GM12878 (cell line): ENCODE data around the gene SHANK3. TPM values are rescaled to one million over a fixed set of nuclear protein-coding genes. Genes with fewer than 3 reads are reported as not detected.

Experiments
- ATAC-seq: fragments of 200-7000 bp; cut with Tn5 transposase; 3 replicates; pipeline ENCODE4 v1.9.1; 2020; ENCODE audit warnings: mild to moderate bottlenecking, moderate library complexity
- BruUV-seq: library from RNA; stranded (reverse); fragments of 400-500 nt; replicated peaks from 2 replicates; lab custom pipeline; 2021; lab: Mats Ljungman, UMichigan
- CTCF ChIA-PET: fragments of 300-600 bp; sonication (Branson Sonifier 250); formaldehyde crosslinking; extraction: SDS; loops from one replicate; lab custom pipeline; 2021; ENCODE audit warnings: inconsistent platforms; lab: Yijun Ruan, JAX
- POLR2A ChIA-PET: fragments of 350-600 bp; formaldehyde crosslinking; extraction: SDS; loops from one replicate; lab custom pipeline; 2021; ENCODE audit warnings: inconsistent platforms; lab: Charles Lee
- RAD21 ChIA-PET: fragments of 300-600 bp; sonication (Branson Sonifier 250); formaldehyde crosslinking; loops from one replicate; lab custom pipeline; 2023; ENCODE audit warnings: antibody characterized with exemption; ENCODE audit not compliant: unreplicated experiment; lab: Charles Lee
- SMC1A ChIA-PET: fragments of 300-600 bp; sonication (Branson Sonifier 250); formaldehyde crosslinking; loops from one replicate; lab custom pipeline; 2023; ENCODE audit not compliant: unreplicated experiment, uncharacterized antibody; lab: Charles Lee
- DNase-seq: peaks from one replicate; pipeline ENCODE4 v3.0.0-alpha.2; 2011; ENCODE audit warnings: low read depth, low spot score
- FAIRE-seq: peaks from 3 replicates; lab custom pipeline; 2011; peaks lifted over from hg19 to GRCh38; lab: Jason Lieb, UNC
- H2AFZ ChIP-seq: 2 replicates; pipeline ENCODE4 v1.6.0; 2011; ENCODE audit warnings: low read depth, low read length, control low read depth; ENCODE audit not compliant: control insufficient read depth
- H3K27ac ChIP-seq: 2 replicates; pipeline ENCODE4 v1.5.1; 2011; ENCODE audit warnings: control low read depth; ENCODE audit not compliant: control insufficient read depth, insufficient read depth
- H3K27me3 ChIP-seq, 2 experiments: replicated peaks in 1 of 2; 2 replicates each; pipeline versions ENCODE4 v1.6.0 to v1.6.1; 2011; ENCODE audit warnings: low read length in 1 of 2; ENCODE audit not compliant: control insufficient read depth in 2 of 2, insufficient read depth in 2 of 2
- H3K36me3 ChIP-seq, 2 experiments: 2 replicates each; pipeline ENCODE4 v1.5.1; 2011; ENCODE audit warnings: low read length in 1 of 2; ENCODE audit not compliant: control insufficient read depth in 2 of 2, insufficient read depth in 2 of 2
- H3K4me1 ChIP-seq: 2 replicates; pipeline ENCODE4 v1.6.1; 2011; ENCODE audit warnings: mild to moderate bottlenecking, low read length, moderate library complexity, mixed read lengths; ENCODE audit not compliant: control insufficient read depth, insufficient read depth
- H3K4me2 ChIP-seq: 2 replicates; pipeline ENCODE4 v1.6.0; 2011; ENCODE audit warnings: control low read depth; ENCODE audit not compliant: control insufficient read depth, insufficient read depth
- H3K4me3 ChIP-seq: fragments of 200-600 bp; sonication (generic); 2 replicates; pipeline ENCODE4 v1.5.1; 2016
- H3K79me2 ChIP-seq: 2 replicates; pipeline ENCODE4 v1.6.0; 2011; ENCODE audit warnings: low read length; ENCODE audit not compliant: control insufficient read depth, insufficient read depth
- H3K9ac ChIP-seq: 2 replicates; pipeline ENCODE4 v1.8.0; 2011; ENCODE audit warnings: low read length, control low read depth, mixed read lengths; ENCODE audit not compliant: control insufficient read depth, insufficient read depth
- H3K9me3 ChIP-seq: replicated peaks from 3 replicates; pipeline ENCODE4 v1.5.1; 2011; ENCODE audit warnings: mild to moderate bottlenecking, low read length; ENCODE audit not compliant: control insufficient read depth, insufficient read depth
- H4K20me1 ChIP-seq: 2 replicates; pipeline ENCODE4 v1.6.0; 2011; ENCODE audit not compliant: control insufficient read depth, insufficient read depth
- BMI1 ChIP-seq: fragments of 450-650 bp; IDR thresholded peaks from 2 replicates; pipeline ENCODE4 v1.6.1; 2016; ENCODE audit warnings: mild to moderate bottlenecking, moderate library complexity, borderline replicate concordance
- CBFB ChIP-seq: IDR thresholded peaks from 2 replicates; pipeline ENCODE4 v1.6.1; 2016; ENCODE audit warnings: antibody characterized with exemption, low read depth
- EZH2 ChIP-seq: IDR thresholded peaks from 2 replicates; pipeline ENCODE4 v1.6.1; 2012; ENCODE audit warnings: low read depth, mild to moderate bottlenecking, control low read depth, inconsistent platforms, low read length, borderline replicate concordance; ENCODE audit not compliant: control insufficient read depth
- IKZF2 ChIP-seq, 2 experiments: fragments of 450-650 bp; IDR thresholded peaks; 2 replicates each; pipeline ENCODE4 v1.6.1; 2017; ENCODE audit warnings: mild to moderate bottlenecking in 2 of 2, moderate library complexity in 2 of 2
- MYC ChIP-seq: IDR thresholded peaks from 2 replicates; pipeline ENCODE4 v1.6.1; 2011; ENCODE audit warnings: mild to moderate bottlenecking, low read length, moderate library complexity, inconsistent platforms; ENCODE audit not compliant: insufficient read depth, insufficient replicate concordance, insufficient read length, severe bottlenecking
- NFIC ChIP-seq: IDR thresholded peaks from 2 replicates; pipeline ENCODE4 v1.6.1; 2012; ENCODE audit warnings: low read depth, mild to moderate bottlenecking, inconsistent platforms, low read length, moderate library complexity
- NR2C1 ChIP-seq: fragments of 450-650 bp; IDR thresholded peaks from 2 replicates; pipeline ENCODE4 v1.6.1; 2017; ENCODE audit warnings: antibody characterized with exemption, mild to moderate bottlenecking, moderate library complexity
- PAX8 ChIP-seq: fragments of 450-650 bp; IDR thresholded peaks from 2 replicates; pipeline ENCODE4 v1.6.1; 2017; ENCODE audit warnings: mild to moderate bottlenecking, moderate library complexity
- POLR2AphosphoS2 ChIP-seq: IDR thresholded peaks from 2 replicates; pipeline ENCODE4 v1.6.1; 2011; ENCODE audit warnings: low read depth, mild to moderate bottlenecking, low read length, improper control_type of control experiment, moderate library complexity
- RB1 ChIP-seq: fragments of 450-650 bp; formaldehyde crosslinking; IDR thresholded peaks from 2 replicates; pipeline ENCODE4 v1.6.1; 2017; ENCODE audit warnings: mild to moderate bottlenecking, borderline replicate concordance
- TARDBP ChIP-seq: IDR thresholded peaks from 2 replicates; pipeline ENCODE4 v1.6.1; 2016; ENCODE audit warnings: borderline replicate concordance
- TCF7 ChIP-seq: IDR thresholded peaks from 2 replicates; pipeline ENCODE4 v1.6.1; 2014; ENCODE audit warnings: antibody characterized with exemption, borderline replicate concordance
- WRNIP1 ChIP-seq: IDR thresholded peaks from 2 replicates; pipeline ENCODE4 v1.6.1; 2011; ENCODE audit warnings: low read depth, low read length, improper control_type of control experiment, borderline replicate concordance
- ZNF217 ChIP-seq: fragments of 450-650 bp; IDR thresholded peaks from 2 replicates; pipeline ENCODE4 v1.6.1; 2017; ENCODE audit warnings: antibody characterized with exemption, mild to moderate bottlenecking
- ZNF274 ChIP-seq: IDR thresholded peaks from one replicate; pipeline ENCODE4 v1.8.0; 2011; ENCODE audit not compliant: insufficient read length, insufficient read depth
- WGBS: methylation state at CpG from one replicate; pipeline ENCODE4 v1.1.6; 2016; ENCODE audit warnings: low lambda C conversion rate; ENCODE audit not compliant: insufficient replicate concordance, insufficient coverage; ENCODE audit errors: missing lambda C conversion rate; 5-methylcytosine and 5-hydroxymethylcytosine counted together
- in situ Hi-C: fragments of 300-500 bp; cut with MboI; formaldehyde crosslinking; loops from 9 replicates; pipeline ENCODE4 v1.14.3; 2018; ENCODE audit warnings: mixed read lengths
- intact Hi-C: fragments of 100-400 bp; cut with micrococcal nuclease; formaldehyde crosslinking; loops from one replicate; pipeline ENCODE4 v1.14.2; 2022; ENCODE audit not compliant: unreplicated experiment
- polyA plus RNA-seq, 11 experiments: library from polyadenylated mRNA; depleted of rRNA in 4 of 11; unstranded in 6 of 11; stranded (reverse) in 5 of 11; fragments of >200 nt; fragmentation: Nextera tagmentation in 4 of 11; fragmentation: Illumina TruSeq in 1 of 11; extraction: Ambion mirVana in 4 of 11; extraction: Trizol in 1 of 11; gene quantifications; 1 replicate in 1 of 11; 2 replicates in 10 of 11; pipeline versions ENCODE4 v1.2.1 to v1.2.3, GENCODE V29; 2011 to 2016; ENCODE audit warnings: inconsistent platforms in 2 of 11, missing spikeins in 2 of 11, low read depth in 1 of 11
- total RNA-seq, 4 experiments: library from RNA; depleted of rRNA in 3 of 4; stranded (reverse); fragments of >200 nt in 3 of 4; fragmentation: Illumina TruSeq in 1 of 4; extraction: Trizol in 1 of 4; gene quantifications; 2 replicates each; pipeline versions ENCODE4 v1.2.1 to v1.2.3, GENCODE V29; 2013 to 2021

The SHANK3 gene
- total and polyA plus RNA-seq, 10 of the 15 experiments (the other 5 are each of a cell fraction or from before 2014, with no cell fraction given): under 0.01 to 0.10 (median 0.05) TPM; not detected in 6

- TF ChIP-seq PAX8 (no peak), ZNF274 (no peak), EZH2 (no peak), BMI1 (peak; percentile 55; the same call in 1 of the 2 replicates), IKZF2 (IDR thresholded peaks at IDR 0.05) (no peak), RB1 (no peak)
These were observed 32.6 kb downstream of the SHANK3 start (continued) for GRCh38 chr22:50705219-50705691.

DNA sequence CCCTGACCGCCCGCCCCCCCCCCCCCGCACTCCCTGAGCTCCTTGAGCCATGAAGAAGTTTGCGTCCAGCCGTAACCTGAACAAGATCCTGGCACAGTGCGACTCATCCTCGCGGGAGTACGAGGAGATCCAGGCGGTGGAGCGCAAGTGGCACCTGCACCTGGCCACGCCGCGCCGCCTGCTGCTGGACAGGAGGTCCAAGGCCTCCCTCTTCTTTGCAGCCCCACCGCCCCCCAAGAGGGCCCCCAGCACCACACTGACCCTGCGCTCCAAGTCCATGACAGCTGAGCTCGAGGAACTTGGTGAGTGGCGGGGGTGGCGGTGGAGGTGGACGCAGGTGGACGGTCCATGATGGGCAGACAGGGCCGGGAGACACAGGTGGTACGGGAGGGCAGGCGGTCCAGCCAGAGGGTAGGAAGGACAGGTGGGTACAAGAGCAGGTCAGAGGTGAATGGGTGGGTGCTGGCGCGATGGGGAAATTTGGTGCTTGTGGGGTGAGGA, 33.3 kb downstream of the SHANK3 start:
- Histone ChIP-seq H3K27ac (no peak overlapping the region), H2AFZ (no peak overlapping the region), H4K20me1 (no peaks in the 10 kb centered on the region), H3K9ac (no peak overlapping the region), H3K4me3 (no peak overlapping the region), H3K4me2 (no peak overlapping the region), H3K36me3 (no peaks in the 10 kb centered on the region), H3K9me3 (no peaks in the 10 kb centered on the region), H3K27me3 (no peaks in the 10 kb centered on the region; a peak in 1 of 4 replicates), H3K79me2 (no peaks in the 10 kb centered on the region), H3K4me1 (no peaks in the 10 kb centered on the region)
- CTCF ChIA-PET: no interaction called here
- RAD21 ChIA-PET: no interaction called here
- POLR2A ChIA-PET: no interaction called here
- in situ Hi-C loops (no loop called here), intact Hi-C loops (no loop called here)
- no peak for ATAC-seq
- no peak for DNase-seq
- no peak for FAIRE-seq
- SMC1A ChIA-PET: no interaction called here
- 57% methylated on average over 16 of the region's 27 CpGs for WGBS
- TF ChIP-seq NFIC: no peak
- no peak for TF ChIP-seq POLR2AphosphoS2
- no peak for TF ChIP-seq ZNF217
- TF ChIP-seq WRNIP1: no peak
- TF ChIP-seq CBFB: no peak
- TF ChIP-seq TARDBP: no peak
- TF ChIP-seq MYC: no peak
- TF ChIP-seq TCF7: no peak
- TF ChIP-seq IKZF2 (IDR thresholded peaks at IDR 0.05): no peak
- TF ChIP-seq NR2C1: no peak
- BruUV-seq: no TSS peak
